HG02642 (cell line): ENCODE results near the gene HIBCH.
A peak's percentile ranks its signal among the peaks of the same experiment; 100 is the strongest.

Experiments used
- ATAC-seq: cut with Tn5 transposase; IDR thresholded peaks from one replicate; pipeline ENCODE4 v1.9.1; 2021; ENCODE audit warnings: mild to moderate bottlenecking; ENCODE audit not compliant: unreplicated experiment, poor library complexity

HIBCH gene

GRCh38 chr2:190200603-190201002 is 119.0 kb downstream of the HIBCH start:
- ATAC-seq, result no peak

DNA sequence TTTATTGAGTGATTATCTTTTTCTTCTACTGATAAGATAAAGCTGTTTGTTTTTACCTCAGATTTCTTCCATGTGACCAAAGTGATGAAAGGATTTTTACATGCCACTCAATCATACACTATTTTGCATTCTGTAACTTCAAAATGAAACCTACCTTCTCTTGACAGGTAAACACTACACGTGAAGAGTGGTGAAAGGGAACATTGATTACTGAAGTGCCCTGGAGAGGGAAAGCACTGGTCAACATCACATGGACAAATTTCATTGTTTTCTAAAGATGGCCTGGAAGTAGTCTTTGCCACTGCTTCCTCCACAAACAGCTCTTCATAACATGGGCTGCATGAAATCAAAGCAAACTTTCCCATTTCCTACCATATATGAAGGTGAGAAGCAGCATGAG is 120.1 kb downstream of the HIBCH start:
- ATAC-seq, result no peak

DNA sequence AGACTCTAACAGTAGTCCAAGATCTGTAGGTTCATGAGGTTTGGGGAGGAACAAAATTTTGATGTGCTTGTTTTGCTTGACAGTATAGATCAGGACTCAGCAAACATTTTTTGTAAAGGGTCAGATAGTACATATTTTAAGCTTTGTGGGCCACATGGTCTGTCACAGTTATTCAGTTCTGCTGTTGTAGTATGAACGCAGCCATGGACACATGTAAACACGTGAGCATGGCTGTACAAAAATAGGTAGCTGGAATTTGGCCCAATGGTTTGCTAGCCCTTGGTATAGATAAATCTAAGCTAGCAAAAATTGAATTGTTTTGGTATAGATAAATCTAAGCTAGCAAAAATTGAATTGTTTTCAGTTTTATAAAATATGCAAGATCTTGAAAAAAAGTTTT is 120.5 kb downstream of the HIBCH start:
- no peak for ATAC-seq

- ATAC-seq, result no peak
Observed at GRCh38 chr2:190197143-190197720, 122.4 kb downstream of the HIBCH start.

DNA sequence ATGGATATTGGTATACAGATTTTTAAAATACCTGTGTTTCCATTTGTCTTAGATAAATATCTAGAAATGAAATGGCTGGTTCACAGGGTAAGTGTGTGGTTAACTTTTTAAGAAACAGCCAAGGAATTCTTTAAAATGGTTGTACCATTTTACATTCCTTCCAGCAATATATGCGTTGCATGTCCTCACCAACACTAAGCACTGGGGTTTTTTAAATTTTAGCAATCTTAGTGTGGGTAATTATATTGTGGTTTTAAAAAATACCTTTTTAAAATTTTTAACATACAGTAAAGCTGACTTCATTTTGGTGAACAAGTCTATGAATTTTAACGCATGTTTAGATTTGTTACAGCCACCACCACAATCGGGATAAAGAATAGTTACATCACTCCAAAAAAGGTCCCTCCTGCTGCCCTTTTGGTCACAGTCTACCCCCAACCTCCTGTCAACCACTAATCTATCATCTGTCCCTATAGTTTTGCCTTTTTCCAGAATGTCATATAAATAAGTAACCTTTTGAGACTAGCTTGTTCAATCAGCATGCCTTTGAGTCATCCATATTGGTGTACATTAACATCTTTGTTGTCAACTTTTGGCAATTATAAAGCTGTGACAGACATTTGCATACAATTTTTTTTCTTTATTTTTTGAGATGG is 129.0 kb downstream of the HIBCH start:
- no peak for ATAC-seq

GRCh38 chr2:190188289-190188688 is 131.3 kb downstream of the HIBCH start:
- ATAC-seq, result no peak

DNA sequence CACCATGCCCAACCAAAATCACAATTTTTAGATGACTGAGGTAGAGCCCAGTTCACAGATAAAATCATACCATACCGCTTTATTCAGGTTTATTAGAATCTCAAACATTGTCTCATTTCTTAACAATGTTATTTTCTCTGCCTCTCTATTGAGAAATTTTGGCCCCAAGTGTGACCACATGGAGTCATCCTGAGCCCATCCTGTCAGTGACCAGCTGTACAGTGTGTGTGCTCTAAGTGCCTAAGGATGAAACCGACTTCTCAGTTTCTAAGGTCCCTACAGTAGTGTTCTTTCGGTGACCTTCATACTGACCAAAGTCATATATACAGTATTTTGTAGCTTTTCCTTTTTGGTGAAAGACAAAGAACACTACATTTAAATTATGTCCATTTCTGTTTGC is 133.4 kb downstream of the HIBCH start:
- ATAC-seq, result no peak

- ATAC-seq, result no peak
Observed at GRCh38 chr2:190185380-190185779, 134.2 kb downstream of the HIBCH start.

- no peak for ATAC-seq
Observed at GRCh38 chr2:190184460-190184859, 135.2 kb downstream of the HIBCH start.

DNA sequence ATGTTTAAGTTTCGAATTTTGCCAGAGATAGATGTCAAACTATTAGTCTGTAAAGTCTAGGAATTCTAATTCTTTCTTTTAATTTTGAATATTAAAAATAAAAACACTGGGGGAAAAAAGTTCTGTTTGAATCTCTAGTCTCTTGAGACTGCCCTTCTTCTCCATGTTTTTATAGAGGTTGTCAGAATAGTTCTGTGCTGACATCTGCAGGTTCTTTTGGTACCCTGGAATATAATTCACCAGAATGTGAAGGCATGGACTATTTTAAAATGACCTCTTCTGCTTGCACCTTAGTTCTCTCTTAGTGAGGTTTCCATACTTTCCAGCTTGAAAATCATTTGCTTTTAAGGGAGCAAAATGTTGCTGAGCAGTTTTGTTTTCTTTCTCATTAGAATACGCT is 136.1 kb downstream of the HIBCH start:
- ATAC-seq, result no peak

GRCh38 chr2:190182071-190182524 is 137.5 kb downstream of the HIBCH start:
- no peak for ATAC-seq

- ATAC-seq, result no peak
Observed at GRCh38 chr2:190181123-190181669, 138.4 kb downstream of the HIBCH start.

GRCh38 chr2:190180313-190181122 is 139.1 kb downstream of the HIBCH start:
- ATAC-seq, result peak; percentile 82

GRCh38 chr2:190179754-190180312 is 139.8 kb downstream of the HIBCH start:
- no peak for ATAC-seq

DNA sequence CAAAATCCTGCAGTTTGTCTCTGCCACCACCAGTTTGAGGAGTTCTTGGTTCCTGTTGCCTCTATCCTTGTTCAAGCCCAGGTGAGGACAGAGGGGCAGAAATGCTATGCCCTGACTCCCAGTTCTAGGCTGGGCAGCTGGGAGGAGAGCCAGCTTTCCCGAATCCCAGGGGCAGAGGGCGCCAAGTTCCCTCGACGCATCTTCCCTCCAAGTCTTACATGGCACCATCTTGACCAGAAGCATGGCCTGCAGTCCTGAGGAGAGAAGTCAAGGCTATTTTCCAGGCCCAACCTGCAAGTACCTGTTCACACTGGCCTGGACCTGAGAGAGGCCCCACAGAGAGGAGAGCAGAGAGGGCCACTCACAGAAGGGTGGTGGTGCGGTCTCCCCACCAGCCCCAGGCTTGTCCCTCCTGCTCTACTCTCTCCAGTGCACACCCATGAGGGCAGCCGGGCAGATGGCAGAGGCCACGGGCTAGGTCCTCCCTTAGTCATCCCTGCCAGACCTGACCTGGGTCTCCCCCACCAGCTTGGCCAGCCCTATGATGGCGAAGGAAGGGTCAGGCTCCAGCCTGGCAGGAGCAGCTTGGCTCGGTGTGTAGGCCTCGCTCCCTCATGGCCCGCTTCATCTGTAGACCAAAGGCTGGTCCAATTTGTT is 141.4 kb downstream of the HIBCH start:
- no peak for ATAC-seq

DNA sequence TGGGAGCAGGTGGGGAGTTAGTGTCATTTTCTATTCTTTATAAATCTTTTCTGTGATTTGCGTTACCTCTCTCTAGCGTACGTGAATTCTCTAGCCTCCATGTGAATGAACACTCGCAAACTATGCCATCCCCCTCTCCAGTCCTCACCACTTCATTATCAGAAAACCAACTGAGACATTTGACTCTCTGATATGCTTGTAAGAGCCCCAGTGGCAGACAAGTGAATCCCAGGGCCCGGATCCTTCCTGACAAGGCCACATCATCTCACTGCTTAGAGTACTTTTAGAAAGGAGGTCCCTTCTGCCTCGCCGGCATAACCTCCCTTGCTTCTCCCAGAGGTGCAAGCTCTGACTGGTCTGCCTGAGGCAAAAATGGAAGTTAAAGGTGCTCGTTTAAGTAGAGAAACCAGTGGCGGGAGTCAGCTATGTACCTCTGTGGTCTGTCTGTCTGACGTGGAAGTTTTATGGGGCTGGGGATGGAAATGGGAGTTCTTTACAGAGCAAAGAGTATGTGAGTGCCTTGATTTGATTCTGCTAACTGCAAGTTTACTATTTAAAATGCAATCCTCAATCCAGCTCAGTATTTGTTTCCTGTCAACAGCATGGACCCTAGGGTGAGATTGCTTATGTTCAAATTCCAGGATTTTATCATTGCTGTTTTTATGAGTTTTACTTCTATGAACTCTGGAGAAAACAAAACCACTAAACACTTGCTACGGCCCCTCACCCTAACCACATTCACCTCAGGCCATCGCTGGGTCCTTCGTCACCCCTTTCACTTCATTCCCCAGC is 142.2 kb downstream of the HIBCH start:
- ATAC-seq, result no peak

- no peak for ATAC-seq
Observed at GRCh38 chr2:190173392-190173791, 146.2 kb downstream of the HIBCH start.

DNA sequence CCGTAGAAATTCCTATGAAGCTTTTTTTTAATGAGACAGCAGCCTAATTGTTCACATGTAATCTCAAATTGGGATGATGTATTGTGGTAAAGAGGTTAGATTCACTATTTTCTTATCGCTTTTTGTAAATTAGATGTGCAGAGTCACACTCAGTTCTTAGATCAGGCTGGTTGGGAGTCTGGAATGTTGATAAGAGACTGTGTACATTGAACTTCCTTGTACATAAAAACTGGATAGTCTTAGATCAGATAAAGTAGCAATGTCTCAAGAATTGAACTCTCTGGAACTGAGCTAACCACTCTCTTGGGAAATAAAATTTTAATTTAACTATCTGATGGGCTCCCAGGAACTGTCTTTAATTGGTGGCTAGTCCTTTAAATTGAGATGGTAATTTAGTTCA is 149.0 kb downstream of the HIBCH start:
- ATAC-seq, result no peak

- ATAC-seq, result no peak
Observed at GRCh38 chr2:190169221-190170072, 150.2 kb downstream of the HIBCH start.
